Heart right ventricle (tissue), 16 donors: ENCODE measurements around the gene DPEP1. TPM values are rescaled to one million over a fixed set of nuclear protein-coding genes. Genes with fewer than 3 reads are reported as not detected.
A peak's percentile ranks its signal among the peaks of the same experiment; 100 is the strongest.

Experiments
- ATAC-seq, 8 donors: fragments of 200-7000 bp; cut with Tn5 transposase; one replicate each; pipeline ENCODE4 v1.9.1; 2020; ENCODE audit warnings: mild to moderate bottlenecking in 8 of 8, moderate library complexity in 8 of 8, moderate number of reproducible peaks in 1 of 8
- DNase-seq, 2 donors: peaks; one replicate each; pipeline ENCODE4 v3.0.0-alpha.2; 2020
- H3K27ac ChIP-seq, 10 donors: fragments of 200-600 bp; sonication (generic) in 2 of 10; one replicate each; pipeline versions ENCODE4 v1.5.0 to v1.8.0; 2020 to 2022; ENCODE audit warnings: mild to moderate bottlenecking in 3 of 10
- H3K27me3 ChIP-seq, 7 donors: fragments of 200-600 bp; one replicate each; pipeline ENCODE4 v1.8.0; 2021 to 2022; ENCODE audit warnings: mild to moderate bottlenecking in 2 of 7
- H3K36me3 ChIP-seq, 9 donors: fragments of 200-600 bp; sonication (generic) in 1 of 9; one replicate each; pipeline versions ENCODE4 v1.5.0 to v1.8.0; 2020 to 2022; ENCODE audit warnings: mild to moderate bottlenecking in 2 of 9
- H3K4me1 ChIP-seq, 9 donors: fragments of 200-600 bp; sonication (generic) in 1 of 9; one replicate each; pipeline versions ENCODE4 v1.5.0 to v1.8.0; 2020 to 2022; ENCODE audit warnings: mild to moderate bottlenecking in 4 of 9
- H3K4me3 ChIP-seq, 10 donors: fragments of 200-600 bp; sonication (generic) in 2 of 10; one replicate each; pipeline versions ENCODE4 v1.5.0 to v1.8.0; 2020 to 2022; ENCODE audit warnings: mild to moderate bottlenecking in 7 of 10, moderate library complexity in 2 of 10
- H3K9me3 ChIP-seq, 11 donors: fragments of 200-600 bp in 10 of 11; sonication (generic) in 2 of 11; one replicate each; pipeline versions ENCODE4 v1.5.0 to v1.8.0; 2013 to 2022; ENCODE audit warnings: mild to moderate bottlenecking in 2 of 11, control low read depth in 1 of 11, moderate library complexity in 1 of 11
- WGBS, 2 donors: extraction: QIAGEN DNeasy Blood & Tissue Kit; methylation state at CpG; one replicate each; pipeline ENCODE4 v1.1.7; 2013; ENCODE audit warnings: inconsistent platforms in 1 of 2; 5-methylcytosine and 5-hydroxymethylcytosine counted together
- intact Hi-C, 10 donors: fragments of 100-400 bp; cut with DNase I; formaldehyde crosslinking; loops; one replicate each; pipeline versions ENCODE4 v1.11.1 to v1.14.2; 2022
- polyA plus RNA-seq, 2 donors: library from polyadenylated mRNA; stranded (reverse); fragments of 200-250 nt; gene quantifications; one replicate each; pipeline ENCODE4 v1.2.3, GENCODE V29; 2013
- total RNA-seq, 10 donors: library from RNA; stranded (reverse); fragmentation: NEBNext Ultra II Directional in 3 of 10; extraction: Animal tissue kit (Norgen Biotek cat#: 25700) in 3 of 10; gene quantifications; one replicate each; pipeline versions ENCODE4 v1.2.1 to v1.2.4, GENCODE V29; 2021 to 2023
- TF ChIP-seq, protein P1 (sequence below), 9 donors: fragments of 200-600 bp; sonication (generic) in 2 of 9; IDR thresholded peaks; one replicate each; pipeline versions ENCODE4 v1.5.0 to v1.8.0; 2021 to 2022; ENCODE audit warnings: antibody characterized with exemption in 9 of 9, mild to moderate bottlenecking in 5 of 9, moderate library complexity in 1 of 9
- donor health status: Arrhythmogenic right ventricular cardiomyopathy.
- donor health status: ischemic (EF 13 %, LVEDD 7.1; RV severe dilation, severe dysfunction).
- donor health status: healthy with polysubstance abuse.
- donor health status: DM: no; HTN: yes; CAD: no.
- donor health status: DM: no; HTN: no; CAD: no.
- donor health status: ischemic (EF 25% LVEDD 6.9; RV normal size, moderate dysfunction).
- donor health status: ischemic (EF 25% LVEDD 5.7; RV mildly dilated, moderate dysfunction).
- donor health status: healthy.
- donor health status: DM: yes; HTN: yes; CAD: no.
- donor health status: Ischemic cardiomyopathy.
- donor health status: ischemic (EF 35%, LVEDD 5.7; RV mildly dilated, moderate dysfunction).
- donor health status: nonischemic (EF 11% LVEDD 7.7; RV severe dilation, severe dysfunction).
- donor health status: DM: yes; HTN: yes; CAD: no.
- donor health status: PGD.
- donor health status: ischemic (EF 29% LVEDD 5.4; RV normal size, mild dysfunction).
- donor health status: nonischemic (EF 23%, LVEDD 6.1; RV moderate dilation, normal function).

Gene DPEP1
- total and polyA plus RNA-seq, 12 donors, result 0.09 TPM; not detected in 11

DNA sequence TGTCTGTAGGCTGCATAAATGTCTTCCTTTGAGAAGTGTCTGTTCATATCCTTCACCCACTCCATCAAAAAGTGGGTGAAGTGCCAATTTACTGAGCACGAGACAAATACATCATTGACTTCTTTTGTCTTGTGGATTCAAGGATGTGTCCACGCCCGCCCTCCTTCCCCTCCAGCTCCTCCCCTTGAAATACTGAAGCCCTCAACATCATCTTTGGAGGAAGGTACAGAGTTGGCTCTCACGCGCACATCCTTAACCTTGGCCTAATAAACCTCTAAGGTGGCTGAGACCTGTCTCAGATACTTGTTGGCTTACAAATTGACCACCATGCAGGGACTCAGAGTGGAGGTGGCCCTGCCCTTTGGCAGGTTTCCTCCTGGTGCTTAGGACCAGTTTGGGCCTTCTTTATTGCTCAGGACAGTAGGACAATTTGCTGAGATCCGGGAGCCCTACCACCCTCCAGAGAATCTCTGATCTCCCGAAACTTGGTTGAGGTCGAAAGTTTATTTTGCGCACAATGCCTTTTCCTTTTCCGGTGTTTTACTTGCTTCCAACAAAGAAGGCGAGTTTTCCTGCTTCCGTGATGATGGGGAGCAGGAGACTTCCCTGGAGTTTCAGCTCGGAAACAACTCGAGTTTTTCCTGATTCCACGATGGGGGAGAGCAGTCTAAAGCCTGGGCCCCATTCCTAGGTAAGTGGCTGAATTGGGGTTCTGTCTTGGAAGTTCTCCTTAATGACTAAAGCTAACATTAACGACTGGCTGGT, 58.9 kb downstream of the DPEP1 start:
- ATAC-seq, result peak in 5 of 8 donors; percentile 15 to 52 (median 40)
- Histone ChIP-seq H3K4me1 (peaks cover 0 to 4% (median 0%) of the 10 kb centered on the region in 9 donors), H3K27me3 (no peaks in the 10 kb centered on the region), H3K4me3 (peak overlapping the region in 3 of 10 donors; percentile 13 to 24 (median 20)), H3K36me3 (no peaks in the 10 kb centered on the region), H3K27ac (peak overlapping the region; percentile 36 to 83 (median 66)), H3K9me3 (peaks cover 0 to 7% (median 0%) of the 10 kb centered on the region in 11 donors)
- no peak for DNase-seq
- intact Hi-C loops, result no loop called here
- WGBS, 2 donors, result 74 to 78% methylated on average over 16 of the region's 16 CpGs
- TF ChIP-seq, protein P1, sequence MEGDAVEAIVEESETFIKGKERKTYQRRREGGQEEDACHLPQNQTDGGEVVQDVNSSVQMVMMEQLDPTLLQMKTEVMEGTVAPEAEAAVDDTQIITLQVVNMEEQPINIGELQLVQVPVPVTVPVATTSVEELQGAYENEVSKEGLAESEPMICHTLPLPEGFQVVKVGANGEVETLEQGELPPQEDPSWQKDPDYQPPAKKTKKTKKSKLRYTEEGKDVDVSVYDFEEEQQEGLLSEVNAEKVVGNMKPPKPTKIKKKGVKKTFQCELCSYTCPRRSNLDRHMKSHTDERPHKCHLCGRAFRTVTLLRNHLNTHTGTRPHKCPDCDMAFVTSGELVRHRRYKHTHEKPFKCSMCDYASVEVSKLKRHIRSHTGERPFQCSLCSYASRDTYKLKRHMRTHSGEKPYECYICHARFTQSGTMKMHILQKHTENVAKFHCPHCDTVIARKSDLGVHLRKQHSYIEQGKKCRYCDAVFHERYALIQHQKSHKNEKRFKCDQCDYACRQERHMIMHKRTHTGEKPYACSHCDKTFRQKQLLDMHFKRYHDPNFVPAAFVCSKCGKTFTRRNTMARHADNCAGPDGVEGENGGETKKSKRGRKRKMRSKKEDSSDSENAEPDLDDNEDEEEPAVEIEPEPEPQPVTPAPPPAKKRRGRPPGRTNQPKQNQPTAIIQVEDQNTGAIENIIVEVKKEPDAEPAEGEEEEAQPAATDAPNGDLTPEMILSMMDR (IDR thresholded peaks at IDR 0.05), result no peak

DNA sequence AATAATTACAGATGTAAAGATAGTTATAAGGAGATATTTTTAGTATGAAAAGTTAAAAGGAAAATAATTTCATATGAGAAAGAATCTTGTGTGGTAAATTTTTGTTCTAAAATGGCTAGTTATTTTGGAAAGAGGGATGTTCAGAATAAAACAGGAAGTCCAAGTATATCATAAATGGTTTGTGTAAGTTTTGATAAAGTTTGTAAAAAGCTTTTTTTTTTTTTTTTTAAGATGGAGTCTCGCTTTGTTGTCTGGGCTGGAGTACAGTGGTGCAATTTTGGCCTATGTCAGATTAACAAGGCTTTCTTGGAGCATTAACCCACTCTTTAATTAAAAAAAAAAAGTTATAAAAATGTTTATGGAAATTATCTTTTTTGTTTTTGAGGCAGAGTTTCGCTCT, 64.8 kb downstream of the DPEP1 start:
- TF ChIP-seq, protein P1 (IDR thresholded peaks at IDR 0.05), result no peak
- H3K9me3 ChIP-seq, result peaks cover 0 to 29% (median 0%) of the 10 kb centered on the region in 11 donors
- DNase-seq (no peak), ATAC-seq (no peak)
- no peak overlapping the region for H3K4me3 ChIP-seq
- no peak overlapping the region for H3K27ac ChIP-seq
- WGBS, 2 donors, result 94 to 99% methylated on average over 2 of the region's 2 CpGs
- H3K27me3 ChIP-seq, result no peaks in the 10 kb centered on the region
- intact Hi-C loops, result no loop called here
- H3K36me3 ChIP-seq, result no peaks in the 10 kb centered on the region
- H3K4me1 ChIP-seq, result peaks cover 0 to under 1% (median 0%) of the 10 kb centered on the region in 9 donors

DNA sequence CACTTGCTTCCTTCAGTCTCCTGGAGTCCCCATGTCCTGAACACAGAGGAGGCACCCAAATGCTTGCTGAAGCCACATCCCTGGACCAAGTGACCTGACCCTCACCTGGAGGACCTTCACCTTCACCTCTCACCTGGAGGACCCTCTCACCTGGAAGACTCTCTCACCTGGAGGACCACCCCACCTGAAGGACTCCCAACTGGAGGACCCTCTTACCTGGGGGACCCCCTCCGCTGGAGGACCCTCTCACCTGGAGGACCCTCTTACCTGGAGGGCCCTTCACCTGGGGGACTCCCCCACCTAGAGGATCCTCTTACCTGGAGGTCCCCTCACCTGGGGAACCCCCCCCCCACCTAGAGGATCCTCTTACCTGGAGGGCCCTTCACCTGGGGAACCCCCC, 72.5 kb downstream of the DPEP1 start:
- H3K9me3 ChIP-seq, result peaks cover 0 to 8% (median 0%) of the 10 kb centered on the region in 11 donors
- TF ChIP-seq, protein P1 (IDR thresholded peaks at IDR 0.05), result no peak
- H3K36me3 ChIP-seq, result peaks cover 0 to 24% (median 0%) of the 10 kb centered on the region in 9 donors
- H3K4me1 ChIP-seq, result peaks cover 4 to 14% (median 9%) of the 10 kb centered on the region in 9 donors
- ATAC-seq, result no peak
- 90 to 100% methylated on average over 1 of the region's 1 CpG for WGBS, 2 donors
- H3K27ac ChIP-seq, result no peak overlapping the region
- intact Hi-C loops, result no loop called here
- peak overlapping the region in 6 of 10 donors; percentile 64 to 96 (median 84) for H3K4me3 ChIP-seq
- H3K27me3 ChIP-seq, result no peaks in the 10 kb centered on the region
- DNase-seq, result no peak

DNA sequence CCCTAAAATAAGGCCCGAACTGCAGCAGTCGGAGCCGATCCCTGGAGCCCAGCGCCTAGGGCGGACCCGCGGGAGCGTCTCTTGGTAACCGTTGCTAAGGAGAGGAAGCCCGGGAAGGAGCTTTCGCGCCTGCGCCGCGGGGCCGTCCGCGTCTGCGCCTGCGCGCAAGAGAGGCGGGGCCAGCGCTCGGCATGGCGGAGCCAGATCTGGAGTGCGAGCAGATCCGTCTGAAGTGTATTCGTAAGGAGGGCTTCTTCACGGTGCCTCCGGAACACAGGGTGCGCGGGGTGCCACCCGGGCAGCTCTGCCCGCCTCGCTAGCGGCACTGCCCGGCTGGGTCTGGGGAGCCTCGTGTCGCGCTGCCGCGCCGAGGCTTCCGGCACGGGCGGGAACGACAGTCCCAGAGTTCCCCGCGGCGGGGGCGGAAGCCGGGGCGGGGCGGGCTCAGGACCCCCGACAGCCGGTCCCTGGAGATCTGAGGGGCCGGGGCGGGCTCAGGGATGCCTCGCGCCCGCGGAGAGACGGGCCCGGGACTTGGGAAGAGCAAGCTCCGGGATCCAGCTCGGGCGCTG, 73.2 kb downstream of the DPEP1 start, which contains the start of gene CDK10:
CDK10 (plus strand) TSS at position 170 of the 572 bp plus-strand sequence; CDS start at position 192, 22 bp downstream.
- H3K27me3 ChIP-seq, result no peaks in the 10 kb centered on the region
- ATAC-seq, result peak; percentile 94 to 97 (median 96)
- peak within 1 kb of the TSS; percentile 63 to 96 (median 82) for H3K4me3 ChIP-seq
- DNase-seq, result peak; percentile 91 to 93
- TF ChIP-seq, protein P1 (IDR thresholded peaks at IDR 0.05), result no peak
- peaks cover 0 to 8% (median 0%) of the 10 kb centered on the region in 11 donors for H3K9me3 ChIP-seq
- intact Hi-C loops, result no loop called here
- H3K36me3 ChIP-seq, result peaks cover 0 to 30% (median 1%) of the 10 kb centered on the region in 9 donors
- peak within 1 kb of the TSS; percentile 69 to 95 (median 90) for H3K27ac ChIP-seq
- H3K4me1 ChIP-seq, result peaks cover 4 to 14% (median 9%) of the 10 kb centered on the region in 9 donors
- WGBS, 2 donors, result 0 to 1% methylated on average over 56 to 67 of the region's 67 CpGs
